Activated CD4-positive, alpha-beta memory T cell treated with anti-CD3 and anti-CD28 coated beads, Interleukin-2, amount 10 ng/mL, durations not matched to agents 7 days and 5 days (primary cell): ENCODE measurements around the gene RPLP1. TPM values are rescaled to one million over a fixed set of nuclear protein-coding genes. Genes with fewer than 3 reads are reported as not detected.

ENCODE experiments used
- CTCF ChIA-PET: fragments of 350-600 bp; sonication (Branson Sonifier 250); formaldehyde crosslinking; loops from one replicate; lab custom pipeline; 2021; ENCODE audit warnings: antibody characterized with exemption, inconsistent platforms; lab: Charles Lee
- POLR2A ChIA-PET: fragments of 350-600 bp; sonication (Branson Sonifier 250); formaldehyde crosslinking; loops from one replicate; lab custom pipeline; 2021; ENCODE audit warnings: antibody characterized with exemption; lab: Charles Lee
- DNase-seq: peaks from one replicate; pipeline ENCODE4 v3.0.0-alpha.2; 2020
- H3K27ac Mint-ChIP-seq: one replicate; pipeline ENCODE4 v1.8.0; 2021; ENCODE audit warnings: mild to moderate bottlenecking, mixed read lengths
- H3K27me3 Mint-ChIP-seq: one replicate; pipeline ENCODE4 v1.8.0; 2021; ENCODE audit warnings: mixed read lengths
- H3K36me3 Mint-ChIP-seq: one replicate; pipeline ENCODE4 v1.8.0; 2021; ENCODE audit warnings: low read depth, mixed read lengths
- H3K4me1 Mint-ChIP-seq: one replicate; pipeline ENCODE4 v1.8.0; 2021; ENCODE audit warnings: mixed read lengths
- H3K4me3 Mint-ChIP-seq: one replicate; pipeline ENCODE4 v1.8.0; 2021; ENCODE audit warnings: mild to moderate bottlenecking, mixed read lengths
- H3K9me3 Mint-ChIP-seq: one replicate; pipeline ENCODE4 v1.8.0; 2021; ENCODE audit warnings: mixed read lengths
- total RNA-seq, 2 experiments: library from RNA; stranded (reverse); gene quantifications; one replicate each; pipeline ENCODE4 v1.2.3, GENCODE V29; 2021

Gene RPLP1
- total RNA-seq, 2 experiments from 2014 or later, result 1,524 to 1,535 TPM

DNA sequence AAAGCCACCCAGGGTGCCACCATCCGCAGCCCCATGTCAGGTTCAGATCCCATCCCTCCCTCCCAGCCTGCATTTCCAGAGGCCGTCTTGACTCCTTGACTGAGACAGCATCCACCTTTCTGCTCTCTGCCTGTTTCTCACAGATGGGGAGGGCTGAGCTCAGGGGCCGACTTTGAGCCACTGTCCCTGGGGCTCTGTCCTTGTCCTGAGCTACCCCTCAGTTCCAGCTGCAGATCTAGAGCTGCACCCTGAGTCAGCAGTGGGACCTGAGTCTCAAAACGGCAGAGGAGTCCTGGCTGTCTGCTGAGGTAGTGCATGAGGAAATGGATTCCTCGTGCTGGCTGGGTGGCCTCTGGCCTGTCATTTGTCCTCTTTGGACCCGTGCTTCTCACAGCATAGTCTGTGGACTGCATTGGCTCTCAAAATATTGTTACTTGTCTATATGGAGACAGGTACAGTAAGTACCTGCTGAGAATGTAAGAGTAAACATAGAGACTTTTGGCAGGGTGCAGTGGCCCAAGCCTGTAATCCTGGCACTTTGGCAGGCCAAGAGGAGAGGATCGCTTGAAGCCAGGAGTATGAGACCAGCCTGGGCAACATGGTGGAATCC lies 22.3 kb downstream of the RPLP1 start:
- Mint-ChIP-seq H3K36me3 (no peaks in the 10 kb centered on the region), H3K27ac (no peak overlapping the region), H3K4me1 (no peaks in the 10 kb centered on the region), H3K9me3 (peaks cover 5% of the 10 kb centered on the region), H3K4me3 (no peak overlapping the region), H3K27me3 (peaks cover 25% of the 10 kb centered on the region)
- ChIA-PET POLR2A (interaction anchor here (1.4 kb wide), 1 partner anchor 23 kb away, joined by 6 read pairs; the partner anchor contains the start of gene RPLP1), CTCF (interaction anchor here (0.8 to 3.5 kb wide), 5 partner anchors 8 to 1338 kb away, joined by 3 to 14 read pairs (median 6); no protein-coding TSS in a partner anchor)
- no peak for DNase-seq

DNA sequence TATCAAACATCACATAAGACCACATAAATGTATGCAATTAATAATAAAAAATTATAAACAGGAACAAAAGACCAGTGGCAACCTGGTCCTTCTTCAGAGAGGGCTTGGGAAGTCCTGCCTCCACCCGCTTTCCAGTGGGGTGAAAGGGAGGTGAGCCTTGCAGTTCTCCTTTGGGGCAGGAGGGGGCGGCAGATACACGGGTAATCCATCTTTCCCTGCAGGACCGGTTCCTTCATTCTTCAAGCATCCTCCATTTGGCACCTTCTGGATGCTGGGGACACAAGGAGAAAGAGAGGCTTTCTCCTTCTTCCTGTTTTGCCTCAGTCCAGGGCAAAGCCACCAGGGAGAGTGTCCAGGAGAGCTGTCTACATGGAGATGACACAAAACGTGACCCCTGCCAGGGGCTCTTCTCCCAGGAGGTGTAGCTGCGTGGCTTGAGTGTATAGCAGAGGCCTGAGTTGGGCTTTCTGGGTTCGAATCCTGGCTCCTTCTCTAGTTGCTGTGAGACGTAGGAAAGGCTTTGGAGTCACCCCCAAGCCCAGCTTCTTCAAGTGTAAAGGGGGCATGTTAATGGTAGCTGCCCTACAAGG lies 23.2 kb downstream of the RPLP1 start:
- ChIA-PET CTCF (interaction anchor here (0.7 to 3.5 kb wide), 13 partner anchors 8 to 1337 kb away, joined by 3 to 14 read pairs (median 4); no protein-coding TSS in a partner anchor), POLR2A (interaction anchor here (0.7 to 1.4 kb wide), 3 partner anchors 24 to 1034 kb away, joined by 3 to 6 read pairs (median 4); partner anchors contain the start of gene RPLP1)
- Mint-ChIP-seq H3K4me3 (no peak overlapping the region), H3K27me3 (peaks cover 26% of the 10 kb centered on the region), H3K36me3 (no peaks in the 10 kb centered on the region), H3K27ac (no peak overlapping the region), H3K4me1 (no peaks in the 10 kb centered on the region), H3K9me3 (peaks cover 11% of the 10 kb centered on the region)
- DNase-seq, result peak; percentile 71

DNA sequence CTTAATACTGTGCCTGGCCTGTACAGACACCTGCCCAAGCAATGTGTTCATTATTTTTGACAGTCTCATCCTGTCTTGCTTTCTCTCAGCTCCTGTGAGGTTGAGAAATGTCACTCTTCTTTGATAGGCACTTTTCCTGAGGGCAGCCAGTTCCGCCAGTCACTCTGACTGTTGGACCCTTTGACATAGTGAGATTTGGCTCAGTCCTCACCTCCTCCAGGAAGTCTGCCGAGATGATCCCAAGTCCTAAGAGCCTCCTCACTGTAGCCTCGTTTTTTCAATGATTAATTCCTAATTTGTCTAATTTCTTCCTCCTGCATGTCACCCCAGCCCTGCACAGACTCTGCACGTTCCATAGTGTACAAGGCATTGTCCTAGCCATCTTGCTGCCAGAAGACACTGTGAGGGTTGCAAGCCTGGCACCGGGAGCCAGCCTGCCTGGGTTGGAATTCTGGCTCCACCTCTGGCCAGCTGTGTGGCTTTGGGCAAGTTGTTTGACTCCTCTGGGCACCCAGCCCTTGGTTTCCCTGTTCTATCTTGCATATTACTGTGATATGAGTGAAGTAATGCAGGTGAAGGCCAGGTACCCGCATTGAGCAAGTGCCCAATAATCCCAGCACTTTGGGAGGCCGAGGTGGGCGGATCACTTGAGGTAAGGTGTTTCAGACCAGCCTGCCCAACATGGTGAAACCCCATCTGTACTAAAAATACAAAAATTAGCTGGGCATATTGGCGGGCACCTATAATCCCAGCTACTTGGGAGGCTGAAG lies 24.3 kb downstream of the RPLP1 start:
- Mint-ChIP-seq H3K4me1 (no peaks in the 10 kb centered on the region), H3K36me3 (no peaks in the 10 kb centered on the region), H3K27ac (no peak overlapping the region), H3K27me3 (peaks cover 20% of the 10 kb centered on the region), H3K9me3 (peaks cover 11% of the 10 kb centered on the region), H3K4me3 (no peak overlapping the region)
- no peak for DNase-seq
- POLR2A ChIA-PET, result interaction anchor here (0.7 to 0.9 kb wide), 2 partner anchors 623 to 1033 kb away, joined by 3 to 4 read pairs; no protein-coding TSS in a partner anchor
- CTCF ChIA-PET, result interaction anchor here (0.6 to 3.5 kb wide), 13 partner anchors 8 to 1346 kb away, joined by 3 to 14 read pairs (median 4); no protein-coding TSS in a partner anchor

DNA sequence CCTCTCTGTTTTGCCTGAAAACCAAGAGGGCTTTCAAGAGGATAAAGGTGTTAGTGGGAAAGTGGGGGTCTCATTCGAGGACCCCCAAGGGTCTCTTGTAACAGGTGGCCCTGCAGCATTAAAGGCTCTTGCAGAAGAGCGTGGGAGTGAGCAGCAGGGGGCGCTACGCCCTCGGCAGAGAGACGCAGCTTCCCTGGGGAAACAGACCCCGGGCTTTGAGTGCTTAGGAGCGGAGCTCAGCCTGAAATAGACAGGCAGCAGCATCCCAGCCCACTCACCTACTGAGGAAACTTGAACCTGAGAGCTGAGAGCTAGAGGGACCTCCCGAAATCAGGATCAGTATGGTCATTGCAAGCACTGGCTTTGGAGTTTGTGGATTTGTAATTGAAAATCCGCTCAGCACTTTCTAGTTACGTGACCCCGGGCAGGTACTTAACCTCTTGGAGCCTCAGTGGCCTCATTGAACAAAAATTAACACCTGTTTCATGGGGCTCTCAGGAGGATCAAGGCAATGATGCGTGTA lies 25.7 kb downstream of the RPLP1 start:
- H3K27ac Mint-ChIP-seq, result no peak overlapping the region
- no peaks in the 10 kb centered on the region for H3K4me1 Mint-ChIP-seq
- peak; percentile 33 for DNase-seq
- ChIA-PET CTCF (interaction anchor here (0.7 to 1.3 kb wide), 8 partner anchors 15 to 988 kb away, joined by 3 to 5 read pairs (median 4); partner anchors contain the start of gene TLE3), POLR2A (no interaction called here)
- H3K36me3 Mint-ChIP-seq, result no peaks in the 10 kb centered on the region
- peaks cover 11% of the 10 kb centered on the region for H3K9me3 Mint-ChIP-seq
- no peak overlapping the region for H3K4me3 Mint-ChIP-seq
- peaks cover 13% of the 10 kb centered on the region for H3K27me3 Mint-ChIP-seq

DNA sequence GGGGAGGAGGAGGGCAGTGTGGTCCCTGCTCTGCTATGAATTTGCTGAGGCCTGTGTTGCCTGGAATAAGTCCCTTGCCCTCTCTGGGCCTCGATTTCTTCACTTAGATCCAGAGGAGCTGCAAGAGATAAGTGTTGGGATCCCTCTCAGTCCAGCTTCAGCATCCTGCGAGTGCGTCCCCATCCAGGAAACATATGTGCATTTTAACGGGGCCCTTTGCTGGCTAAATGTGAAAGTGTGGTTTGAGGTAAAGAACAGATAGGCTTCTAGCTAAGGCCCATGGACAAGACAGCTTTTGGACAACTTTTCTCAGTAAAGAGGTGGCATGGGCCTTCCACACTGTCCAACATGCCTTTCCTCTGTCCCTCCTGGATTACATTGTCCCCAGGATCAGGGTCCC lies 26.5 kb downstream of the RPLP1 start:
- ChIA-PET POLR2A (no interaction called here), CTCF (interaction anchor here (0.7 to 1.9 kb wide), 3 partner anchors 9 to 988 kb away, joined by 3 to 4 read pairs (median 3); no protein-coding TSS in a partner anchor)
- Mint-ChIP-seq H3K36me3 (no peaks in the 10 kb centered on the region), H3K4me3 (no peak overlapping the region), H3K27me3 (peaks cover 11% of the 10 kb centered on the region), H3K4me1 (no peaks in the 10 kb centered on the region), H3K27ac (no peak overlapping the region), H3K9me3 (peaks cover 11% of the 10 kb centered on the region)
- no peak for DNase-seq

DNA sequence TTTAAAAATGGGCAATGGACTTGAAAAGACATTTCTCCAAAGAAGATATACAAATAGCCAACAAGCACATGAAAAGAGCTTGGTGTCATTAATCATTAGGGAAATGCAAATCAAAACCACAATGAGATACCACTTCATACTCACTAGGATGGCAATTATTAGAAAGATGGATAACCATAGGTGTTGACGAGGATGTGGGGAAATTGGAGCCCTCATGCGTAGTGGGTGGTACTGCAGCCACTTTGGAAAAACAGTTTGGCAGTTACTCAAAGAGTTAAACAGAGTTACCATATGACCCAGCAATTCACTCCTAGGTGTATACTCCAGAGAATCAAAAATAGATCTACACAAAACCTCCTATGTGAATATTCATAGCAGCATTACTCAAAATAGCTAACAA lies 27.4 kb downstream of the RPLP1 start:
- POLR2A ChIA-PET, result no interaction called here
- no peaks in the 10 kb centered on the region for H3K36me3 Mint-ChIP-seq
- DNase-seq, result no peak
- H3K27ac Mint-ChIP-seq, result no peak overlapping the region
- peaks cover 11% of the 10 kb centered on the region for H3K27me3 Mint-ChIP-seq
- peaks cover 11% of the 10 kb centered on the region for H3K9me3 Mint-ChIP-seq
- CTCF ChIA-PET, result interaction anchor here (1.1 to 1.9 kb wide), 2 partner anchors 626 to 987 kb away, joined by 3 to 4 read pairs; no protein-coding TSS in a partner anchor
- H3K4me1 Mint-ChIP-seq, result no peaks in the 10 kb centered on the region
- no peak overlapping the region for H3K4me3 Mint-ChIP-seq

DNA sequence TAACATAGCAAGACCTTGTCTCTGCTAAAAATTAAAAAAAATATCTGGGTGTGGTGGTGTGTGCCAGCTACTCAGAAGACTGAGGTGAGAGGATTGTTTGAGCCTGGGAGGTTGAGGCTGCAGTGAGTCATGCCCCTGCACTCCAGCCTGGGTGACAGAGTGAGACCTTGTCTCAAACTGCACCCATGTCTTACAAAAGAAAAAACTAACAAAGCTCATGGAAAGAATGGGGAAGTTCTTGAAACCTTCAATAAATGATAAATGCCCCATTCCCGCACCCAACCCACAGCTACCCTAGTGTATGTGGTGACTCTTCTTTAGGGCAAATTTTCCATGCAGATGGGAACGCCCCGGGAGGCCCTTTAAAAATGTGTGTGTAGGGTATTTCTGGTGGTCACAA lies 28.3 kb downstream of the RPLP1 start:
- ChIA-PET POLR2A (no interaction called here), CTCF (interaction anchor here (0.6 kb wide), 1 partner anchor 1008 kb away, joined by 3 read pairs; no protein-coding TSS in a partner anchor)
- no peaks in the 10 kb centered on the region for H3K4me1 Mint-ChIP-seq
- H3K27me3 Mint-ChIP-seq, result peaks cover 11% of the 10 kb centered on the region
- no peak for DNase-seq
- H3K4me3 Mint-ChIP-seq, result no peak overlapping the region
- no peaks in the 10 kb centered on the region for H3K36me3 Mint-ChIP-seq
- H3K27ac Mint-ChIP-seq, result no peak overlapping the region
- H3K9me3 Mint-ChIP-seq, result peaks cover 11% of the 10 kb centered on the region

DNA sequence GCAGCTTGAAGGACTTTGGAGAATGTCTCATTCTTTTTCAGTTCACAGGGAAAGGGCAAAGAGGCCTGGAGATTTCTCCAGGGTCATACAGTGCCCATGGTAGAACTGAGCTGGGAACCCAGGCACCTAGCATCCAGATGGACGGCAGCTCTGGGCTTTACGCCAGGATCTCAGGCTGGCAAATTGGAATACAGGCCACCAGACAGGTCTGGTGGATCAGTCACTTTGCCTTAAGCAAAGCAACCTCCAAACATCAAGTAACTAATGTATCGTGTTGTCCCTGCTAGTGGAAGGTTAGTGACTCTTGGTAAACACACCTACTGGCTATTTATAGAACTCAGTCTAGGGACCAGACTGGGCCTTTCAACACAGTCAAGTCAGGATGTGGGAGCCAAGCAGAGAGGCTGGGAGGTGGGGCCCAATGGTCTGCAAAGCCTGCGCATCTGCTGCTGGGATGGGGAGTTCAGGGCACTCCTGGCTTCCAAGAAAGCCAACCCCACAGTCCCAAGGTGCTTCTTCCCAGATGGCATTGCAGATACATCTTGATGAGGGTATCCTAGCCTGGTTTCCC lies 30.2 kb downstream of the RPLP1 start:
- H3K27ac Mint-ChIP-seq, result no peak overlapping the region
- no peak overlapping the region for H3K4me3 Mint-ChIP-seq
- CTCF ChIA-PET, result interaction anchor here (0.6 kb wide), 1 partner anchor 739 kb away, joined by 4 read pairs; no protein-coding TSS in a partner anchor
- POLR2A ChIA-PET, result no interaction called here
- no peaks in the 10 kb centered on the region for H3K4me1 Mint-ChIP-seq
- H3K27me3 Mint-ChIP-seq, result peaks cover 8% of the 10 kb centered on the region
- H3K36me3 Mint-ChIP-seq, result no peaks in the 10 kb centered on the region
- no peak for DNase-seq
- H3K9me3 Mint-ChIP-seq, result peaks cover 11% of the 10 kb centered on the region

DNA sequence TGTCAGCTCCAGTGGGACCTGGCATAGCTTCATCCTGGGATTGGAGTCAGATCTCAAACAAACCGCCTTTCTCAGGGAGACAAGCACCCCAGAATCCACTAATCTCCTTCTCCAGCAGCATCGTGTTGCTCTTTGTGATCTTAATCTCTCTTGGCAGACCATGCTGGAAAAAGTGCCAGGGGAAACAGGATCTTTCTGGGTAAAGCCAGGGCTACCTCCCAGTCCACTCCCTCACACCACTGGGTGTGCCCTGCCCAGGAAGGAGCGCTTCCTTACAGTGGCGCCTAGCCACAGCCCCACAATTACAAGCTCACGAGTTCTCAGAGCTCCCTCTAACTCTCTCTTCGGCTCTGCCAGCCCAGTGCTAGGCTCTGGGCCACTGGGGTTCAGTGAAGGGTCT lies 32.2 kb downstream of the RPLP1 start:
- no peak for DNase-seq
- Mint-ChIP-seq H3K27me3 (peaks cover 6% of the 10 kb centered on the region), H3K4me1 (no peaks in the 10 kb centered on the region), H3K36me3 (no peaks in the 10 kb centered on the region), H3K4me3 (no peak overlapping the region), H3K9me3 (peaks cover 7% of the 10 kb centered on the region), H3K27ac (no peak overlapping the region)
- ChIA-PET POLR2A (no interaction called here), CTCF (interaction anchor here (1.1 to 2.3 kb wide), 2 partner anchors 8 to 10 kb away, joined by 3 to 7 read pairs; no protein-coding TSS in a partner anchor)

DNA sequence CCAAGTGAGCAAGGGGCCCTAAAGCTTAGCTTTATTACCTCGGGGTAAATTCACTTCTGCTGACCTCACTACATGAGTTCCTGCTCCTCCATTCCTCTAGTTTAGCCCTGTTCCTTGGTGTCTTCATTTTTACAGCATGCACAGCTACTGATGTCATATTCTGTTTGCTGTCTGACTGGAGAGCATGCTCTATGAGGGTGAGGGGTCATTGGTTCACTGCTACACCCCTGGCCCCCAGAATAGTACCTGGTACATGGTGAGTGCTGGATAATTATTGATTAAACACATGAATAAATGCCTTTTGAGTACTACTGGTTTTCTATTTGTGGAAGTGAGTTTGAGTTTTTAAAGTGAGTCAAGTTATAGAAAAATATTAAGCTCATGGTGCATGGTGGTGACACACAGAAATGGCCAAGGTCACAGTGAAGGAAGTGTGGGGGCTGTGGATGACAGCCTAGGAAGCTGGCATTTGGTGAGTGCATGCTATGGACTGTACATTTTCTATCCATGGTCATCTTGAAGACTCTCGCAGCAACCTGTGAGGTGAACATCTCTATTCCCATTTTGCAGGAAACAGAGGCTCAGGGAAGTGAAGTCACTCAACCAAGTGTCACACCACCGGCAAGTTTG lies 34.0 kb downstream of the RPLP1 start:
- ChIA-PET CTCF (interaction anchor here (2.3 kb wide), 1 partner anchor 10 kb away, joined by 7 read pairs; no protein-coding TSS in a partner anchor), POLR2A (no interaction called here)
- H3K4me1 Mint-ChIP-seq, result no peaks in the 10 kb centered on the region
- H3K27ac Mint-ChIP-seq, result no peak overlapping the region
- H3K36me3 Mint-ChIP-seq, result no peaks in the 10 kb centered on the region
- no peaks in the 10 kb centered on the region for H3K9me3 Mint-ChIP-seq
- peaks cover 8% of the 10 kb centered on the region for H3K27me3 Mint-ChIP-seq
- no peak for DNase-seq
- no peak overlapping the region for H3K4me3 Mint-ChIP-seq

DNA sequence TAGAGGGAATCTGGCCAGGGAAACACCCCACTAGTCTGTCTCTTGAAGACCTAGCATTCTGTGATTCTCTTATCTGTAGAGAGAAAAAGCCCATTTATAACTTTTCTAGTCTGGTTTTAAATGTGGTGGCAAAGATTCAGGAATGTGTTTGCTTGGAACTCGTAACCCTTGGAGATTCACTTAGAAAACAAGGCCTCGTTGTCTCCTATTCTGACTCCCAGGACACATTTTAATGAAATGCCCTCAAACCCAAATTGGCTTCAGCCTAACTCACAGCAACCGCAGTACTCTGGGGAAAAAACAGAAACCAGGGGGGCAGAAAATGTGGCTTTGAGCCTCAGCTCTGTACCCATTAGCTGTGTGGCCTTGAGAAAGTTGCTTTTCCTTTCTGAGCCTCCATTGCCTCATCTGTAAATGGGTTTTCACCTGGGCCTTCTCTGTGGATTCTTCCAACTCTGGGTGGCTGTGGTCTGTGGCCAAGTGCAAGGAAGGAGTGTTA lies 36.5 kb downstream of the RPLP1 start:
- no peaks in the 10 kb centered on the region for H3K9me3 Mint-ChIP-seq
- no peak overlapping the region for H3K4me3 Mint-ChIP-seq
- no peak for DNase-seq
- ChIA-PET POLR2A (no interaction called here), CTCF (no interaction called here)
- no peaks in the 10 kb centered on the region for H3K4me1 Mint-ChIP-seq
- H3K36me3 Mint-ChIP-seq, result no peaks in the 10 kb centered on the region
- peaks cover 8% of the 10 kb centered on the region for H3K27me3 Mint-ChIP-seq
- H3K27ac Mint-ChIP-seq, result no peak overlapping the region
